H7 (cell line): ENCODE data around the gene DEFB114. TPM values are rescaled to one million over a fixed set of nuclear protein-coding genes. Genes with fewer than 3 reads are reported as not detected.

ENCODE experiments used
- DNase-seq: peaks from one replicate; pipeline ENCODE4 v3.0.0; 2012
- H3K27me3 ChIP-seq: 2 replicates; pipeline ENCODE4 v1.6.0; 2011; ENCODE audit warnings: mild to moderate bottlenecking, low read length; ENCODE audit not compliant: control insufficient read depth, insufficient read depth
- H3K36me3 ChIP-seq: replicated peaks from 2 replicates; pipeline ENCODE4 v1.5.1; 2011; ENCODE audit warnings: low read length; ENCODE audit not compliant: control insufficient read depth, insufficient read depth
- H3K4me3 ChIP-seq: 2 replicates; pipeline ENCODE4 v1.5.1; 2011; ENCODE audit warnings: low read depth, mild to moderate bottlenecking, control low read depth, low read length, moderate library complexity; ENCODE audit not compliant: insufficient read depth
- total RNA-seq: library from RNA; depleted of rRNA; stranded (reverse); fragments of >200 nt; shearing (Covaris generic); gene quantifications from 2 replicates; pipeline ENCODE4 v1.2.3, GENCODE V29; 2014; rRNA removed

Gene DEFB114, protein sequence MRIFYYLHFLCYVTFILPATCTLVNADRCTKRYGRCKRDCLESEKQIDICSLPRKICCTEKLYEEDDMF
- not detected in 2 replicates for total RNA-seq

DNA sequence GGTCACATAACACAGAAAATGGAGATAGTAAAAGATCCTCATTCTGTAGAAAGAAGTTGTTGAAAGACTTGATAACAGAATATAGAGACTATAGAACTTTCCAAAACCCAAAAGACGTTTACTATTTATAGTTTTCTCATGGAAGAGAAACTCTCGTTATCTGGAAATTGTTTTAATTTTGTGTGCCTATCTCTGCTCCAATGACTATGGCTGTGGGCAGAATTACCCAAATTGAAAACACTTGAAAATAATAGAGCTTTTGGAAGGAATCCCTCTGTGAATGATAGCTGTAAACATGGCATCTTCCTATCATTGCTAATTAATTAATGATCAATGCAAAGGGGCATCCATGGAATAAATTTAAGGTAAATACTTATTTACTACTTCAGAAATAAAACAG, at the start of gene DEFB114:
TSS of gene DEFB114 (minus strand) at position 101 of the 400 bp plus-strand sequence. CDS start at position 42, 59 bp downstream.
- Histone ChIP-seq H3K4me3 (no peak within 1 kb of the TSS), H3K27me3 (no peaks in the 10 kb centered on the region), H3K36me3 (no peaks in the 10 kb centered on the region)
- DNase-seq, result no peak

DNA sequence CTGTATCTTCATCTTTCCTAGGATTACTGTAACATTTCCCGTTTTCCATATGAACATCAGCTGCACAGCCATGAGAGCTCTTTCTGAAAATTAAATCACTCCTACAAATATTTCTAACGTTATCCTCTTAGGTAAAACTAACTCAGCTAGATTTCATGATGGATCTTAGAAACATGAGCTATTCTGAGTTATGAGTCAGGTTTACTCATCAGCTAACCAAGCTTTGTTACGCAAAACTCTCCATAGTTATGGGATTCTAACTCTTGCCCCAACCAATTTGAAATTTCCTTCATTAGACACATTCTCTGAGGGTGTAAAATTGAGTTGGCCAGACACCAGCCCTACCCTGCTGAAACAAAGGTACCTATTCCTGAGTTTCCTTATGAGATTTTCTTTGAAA, 43.9 kb upstream of the DEFB114 start:
- no peaks in the 10 kb centered on the region for H3K27me3 ChIP-seq
- no peak overlapping the region for H3K4me3 ChIP-seq
- H3K36me3 ChIP-seq, result no peaks in the 10 kb centered on the region
- DNase-seq, result no peak

DNA sequence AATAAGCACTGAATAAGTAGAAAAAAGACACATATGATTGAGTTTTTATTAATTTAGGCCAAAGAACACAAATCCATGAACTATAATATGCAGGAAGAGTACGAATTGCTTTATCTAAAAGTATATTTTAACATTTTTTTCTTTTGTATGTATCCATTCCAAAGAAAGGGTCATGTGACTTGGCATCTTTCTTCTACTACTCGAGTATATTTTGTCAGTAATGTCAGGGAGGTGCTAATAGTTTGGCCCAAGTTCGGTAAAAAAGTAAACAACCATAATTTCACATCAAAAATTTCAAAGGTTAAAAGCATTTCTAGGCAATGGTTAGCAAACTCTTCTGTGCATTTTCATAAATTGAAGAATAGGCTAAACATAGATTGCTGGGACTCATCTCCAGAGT, 39.2 kb upstream of the DEFB114 start:
- H3K36me3 ChIP-seq, result no peaks in the 10 kb centered on the region
- H3K4me3 ChIP-seq, result no peak overlapping the region
- DNase-seq, result no peak
- H3K27me3 ChIP-seq, result no peaks in the 10 kb centered on the region

DNA sequence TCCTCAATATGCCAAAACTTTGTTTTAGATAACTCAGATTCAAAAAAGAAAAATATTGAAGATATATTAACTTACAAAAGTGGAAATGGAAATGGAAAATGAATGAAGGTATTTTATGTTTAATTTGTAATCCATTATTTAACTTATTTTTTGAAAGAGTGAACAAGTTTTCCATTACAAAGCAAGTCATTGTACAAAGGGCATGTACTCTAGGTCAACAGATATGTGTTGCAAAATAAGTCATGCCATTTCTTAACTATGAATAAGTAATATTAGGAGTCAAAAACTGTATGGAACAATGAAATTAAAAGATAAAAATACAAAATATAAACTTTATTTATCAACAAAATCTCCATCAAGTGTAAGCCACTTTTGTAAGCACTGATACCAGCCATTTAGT, 31.3 kb upstream of the DEFB114 start:
- DNase-seq, result no peak
- Histone ChIP-seq H3K4me3 (no peak overlapping the region), H3K36me3 (no peaks in the 10 kb centered on the region), H3K27me3 (no peaks in the 10 kb centered on the region)

DNA sequence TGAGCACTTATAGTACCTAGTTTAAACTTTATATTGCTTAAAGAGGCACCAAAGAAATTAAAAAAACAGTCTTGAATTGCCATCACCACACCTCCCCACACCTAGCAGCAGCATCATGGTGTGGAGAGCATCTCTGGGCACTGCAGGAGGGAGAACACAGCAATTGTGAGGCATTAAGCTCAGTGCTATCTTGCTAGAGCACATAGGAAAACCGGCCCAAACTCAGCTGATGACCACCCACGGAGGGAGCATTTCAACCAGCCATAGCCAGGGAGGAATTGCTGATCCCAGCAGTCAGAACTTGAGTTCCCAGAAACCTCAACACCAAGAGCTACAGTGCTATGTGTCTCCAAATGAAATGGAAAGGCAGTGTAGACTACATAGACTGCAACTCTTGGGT, 24.9 kb upstream of the DEFB114 start:
- DNase-seq, result no peak
- no peaks in the 10 kb centered on the region for H3K27me3 ChIP-seq
- H3K4me3 ChIP-seq, result no peak overlapping the region
- no peaks in the 10 kb centered on the region for H3K36me3 ChIP-seq

DNA sequence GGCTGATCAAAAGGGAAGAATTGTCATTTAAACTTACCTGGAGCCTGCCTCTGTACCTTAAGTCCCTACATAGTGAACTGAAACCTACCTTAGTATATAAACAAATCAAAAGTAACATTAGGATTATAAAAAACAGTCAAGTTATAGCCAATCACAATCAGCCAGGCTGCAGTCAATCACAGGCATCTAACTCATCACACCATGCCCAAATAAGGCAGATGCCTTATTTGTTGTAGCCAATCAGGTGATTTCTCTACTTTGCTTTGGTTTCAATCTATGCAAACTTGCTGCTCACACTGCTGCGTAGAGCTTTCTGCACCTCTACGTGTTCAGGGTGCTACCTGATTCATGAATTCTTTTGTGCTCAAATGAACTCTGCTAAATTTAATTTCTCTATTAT, 23.8 kb upstream of the DEFB114 start:
- Histone ChIP-seq H3K27me3 (no peaks in the 10 kb centered on the region), H3K4me3 (no peak overlapping the region), H3K36me3 (no peaks in the 10 kb centered on the region)
- no peak for DNase-seq

DNA sequence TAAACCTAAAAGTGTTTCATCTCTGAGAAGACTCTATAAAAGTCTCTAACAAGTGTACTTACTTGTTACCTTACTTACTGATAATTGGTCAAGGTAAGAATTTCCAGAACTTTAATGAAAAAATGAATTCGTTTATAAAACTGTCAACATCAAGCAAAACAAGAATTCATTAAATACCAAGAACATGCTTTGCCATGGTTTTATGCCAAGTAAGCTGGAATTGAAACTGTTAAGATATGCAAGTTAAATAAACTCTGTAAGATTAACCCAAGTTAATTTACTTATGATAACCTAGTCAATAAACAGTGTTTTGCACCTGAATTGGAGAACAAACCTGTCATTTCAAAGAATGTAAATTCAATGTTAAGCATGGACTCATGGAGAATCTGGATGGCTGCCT, 22.6 kb upstream of the DEFB114 start:
- no peak overlapping the region for H3K4me3 ChIP-seq
- no peaks in the 10 kb centered on the region for H3K36me3 ChIP-seq
- no peak for DNase-seq
- no peaks in the 10 kb centered on the region for H3K27me3 ChIP-seq

DNA sequence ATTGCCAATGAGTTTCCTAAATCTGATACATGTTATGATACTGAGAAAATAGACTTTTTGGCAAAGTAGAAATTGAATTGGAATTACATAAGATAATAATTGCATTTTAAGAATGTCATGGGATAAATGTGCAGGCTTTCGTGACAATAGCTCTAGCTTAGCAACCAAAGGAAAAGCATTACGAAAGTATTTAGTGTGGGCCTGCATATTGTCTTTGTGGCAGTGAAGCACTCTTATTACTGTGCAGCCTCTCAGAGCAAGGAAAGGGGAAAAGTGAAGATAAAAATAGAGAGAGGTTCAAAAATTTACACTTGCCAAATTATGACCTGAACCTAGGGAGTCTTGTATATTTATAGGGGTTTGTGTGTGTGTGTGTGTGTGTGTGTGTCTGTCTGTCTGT, 18.1 kb upstream of the DEFB114 start:
- no peaks in the 10 kb centered on the region for H3K27me3 ChIP-seq
- no peak overlapping the region for H3K4me3 ChIP-seq
- DNase-seq, result no peak
- H3K36me3 ChIP-seq, result no peaks in the 10 kb centered on the region

DNA sequence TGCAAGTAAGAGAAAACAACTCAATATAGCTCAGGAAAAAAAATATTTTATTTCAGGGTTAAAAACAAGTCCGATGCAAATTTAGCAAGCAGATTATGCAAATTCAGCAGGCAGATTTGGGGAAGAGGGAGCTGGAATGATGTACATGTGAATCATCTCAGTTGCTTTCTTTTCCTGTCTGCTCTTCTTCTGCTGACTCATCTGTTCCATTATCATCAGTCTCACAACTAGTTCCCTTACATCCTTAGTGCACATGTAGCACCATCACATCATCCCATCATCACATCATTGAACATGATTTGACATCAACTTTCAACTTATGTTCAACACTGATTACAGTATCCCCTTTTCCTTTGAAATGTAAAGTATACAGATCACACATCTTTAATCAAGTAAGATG, 16.9 kb upstream of the DEFB114 start:
- no peak for DNase-seq
- Histone ChIP-seq H3K36me3 (no peaks in the 10 kb centered on the region), H3K27me3 (no peaks in the 10 kb centered on the region), H3K4me3 (no peak overlapping the region)

DNA sequence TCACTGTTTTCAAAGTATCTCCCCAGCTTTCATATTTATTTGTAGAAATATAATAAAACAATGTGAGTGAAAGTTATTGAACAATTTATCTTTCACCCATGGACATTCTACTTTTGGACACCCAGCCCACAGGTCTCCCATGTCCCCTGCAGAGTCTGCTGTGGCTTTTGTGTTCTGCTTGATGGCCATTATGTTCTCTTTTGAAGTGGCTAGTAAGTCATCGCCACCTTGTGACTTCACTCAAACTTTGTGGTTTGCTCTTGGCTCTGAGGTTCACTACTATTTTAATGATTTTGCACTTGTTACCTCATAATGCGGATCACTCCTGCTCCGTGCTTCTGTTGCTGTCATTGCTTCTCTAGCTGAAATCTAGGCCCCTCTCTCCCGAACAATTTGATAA, 15.6 kb upstream of the DEFB114 start:
- Histone ChIP-seq H3K36me3 (no peaks in the 10 kb centered on the region), H3K27me3 (no peaks in the 10 kb centered on the region), H3K4me3 (no peak overlapping the region)
- DNase-seq, result no peak

DNA sequence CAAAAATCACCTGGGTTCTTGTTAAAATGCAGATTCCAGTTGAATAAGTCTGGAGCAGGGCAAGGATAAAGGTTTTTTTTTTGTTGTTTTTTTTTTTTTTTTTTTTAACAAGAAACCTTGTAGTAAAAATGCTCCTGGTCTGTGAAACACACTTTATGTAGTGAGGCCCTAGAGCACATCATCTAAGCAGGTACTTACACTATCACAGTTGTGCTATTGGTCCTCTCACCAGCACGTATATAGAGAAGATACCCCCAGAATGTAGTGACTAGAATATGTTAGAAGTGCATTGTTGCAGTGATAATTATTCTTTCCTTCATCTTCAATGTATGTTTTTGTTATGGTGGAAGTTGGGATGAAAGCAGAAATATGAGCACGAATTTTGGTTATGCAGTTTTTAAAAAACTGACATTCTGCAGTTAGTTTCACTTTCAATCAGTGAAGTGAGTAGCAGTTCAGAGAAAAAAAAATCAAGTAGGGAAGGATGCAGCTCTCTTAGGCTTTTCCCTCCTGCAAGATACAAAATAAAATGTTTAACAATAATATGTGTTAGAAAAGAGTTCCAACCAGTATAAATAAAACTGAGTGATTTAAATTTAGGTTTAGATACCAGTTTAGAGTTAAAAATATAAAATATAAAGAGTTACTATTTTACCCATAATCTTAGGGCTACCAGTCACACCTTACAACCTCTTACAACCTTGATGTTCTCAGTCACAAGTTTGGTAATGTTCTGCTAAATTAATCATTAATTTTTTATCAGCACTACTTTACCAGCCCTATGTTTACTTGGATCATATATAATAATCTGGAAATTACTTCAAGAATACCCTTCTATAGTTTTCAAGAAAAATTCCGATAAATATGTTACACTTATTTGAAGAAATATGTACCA, 14.6 kb upstream of the DEFB114 start:
- DNase-seq, result no peak
- Histone ChIP-seq H3K36me3 (no peaks in the 10 kb centered on the region), H3K4me3 (no peak overlapping the region), H3K27me3 (no peaks in the 10 kb centered on the region)

DNA sequence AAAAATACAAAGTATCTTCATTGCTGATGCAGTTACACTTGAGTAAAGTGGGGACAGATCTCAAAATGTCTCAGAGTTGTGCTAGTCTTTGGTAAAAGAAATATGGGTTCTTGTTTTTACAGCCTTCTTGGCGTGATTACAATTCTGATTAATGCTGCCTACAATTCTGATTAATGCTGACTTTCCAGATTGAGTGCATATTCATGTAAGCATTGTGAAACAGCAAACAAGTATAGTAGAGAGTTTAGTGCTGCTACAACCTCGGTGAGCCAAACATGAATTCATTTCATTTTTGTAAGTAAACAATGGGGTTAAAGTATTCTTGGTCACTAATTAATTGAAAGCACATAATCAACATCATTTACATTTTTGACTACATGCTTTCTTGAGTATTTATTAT, 5.6 kb upstream of the DEFB114 start, which contains the start of gene DEFB113:
TSS of gene DEFB113 (minus strand) at position 21 of the 400 bp plus-strand sequence. CDS start at position 21, 0 bp downstream.
- DNase-seq, result no peak
- Histone ChIP-seq H3K4me3 (no peak within 1 kb of the TSS), H3K36me3 (no peaks in the 10 kb centered on the region), H3K27me3 (no peaks in the 10 kb centered on the region)

DNA sequence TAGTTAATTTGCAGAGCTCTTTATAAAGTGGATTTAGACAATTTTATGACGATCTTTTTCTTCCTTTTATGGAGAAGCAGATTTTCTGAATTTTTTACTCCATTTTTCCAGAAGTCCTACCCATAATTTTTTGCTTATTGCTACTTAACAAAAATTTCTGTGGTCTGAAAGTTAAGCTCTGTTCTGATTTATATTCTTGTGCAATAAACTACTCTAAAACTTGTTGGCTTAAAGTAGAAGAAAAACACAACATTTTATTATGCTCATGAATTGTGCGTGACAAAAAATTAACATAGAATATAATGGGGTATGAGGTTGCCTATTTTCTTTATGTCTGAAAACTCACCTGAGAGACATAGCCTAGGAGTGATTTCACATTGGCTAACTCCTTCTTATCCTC, 2.9 kb upstream of the DEFB114 start:
- Histone ChIP-seq H3K36me3 (no peaks in the 10 kb centered on the region), H3K4me3 (no peak overlapping the region), H3K27me3 (no peaks in the 10 kb centered on the region)
- no peak for DNase-seq

DNA sequence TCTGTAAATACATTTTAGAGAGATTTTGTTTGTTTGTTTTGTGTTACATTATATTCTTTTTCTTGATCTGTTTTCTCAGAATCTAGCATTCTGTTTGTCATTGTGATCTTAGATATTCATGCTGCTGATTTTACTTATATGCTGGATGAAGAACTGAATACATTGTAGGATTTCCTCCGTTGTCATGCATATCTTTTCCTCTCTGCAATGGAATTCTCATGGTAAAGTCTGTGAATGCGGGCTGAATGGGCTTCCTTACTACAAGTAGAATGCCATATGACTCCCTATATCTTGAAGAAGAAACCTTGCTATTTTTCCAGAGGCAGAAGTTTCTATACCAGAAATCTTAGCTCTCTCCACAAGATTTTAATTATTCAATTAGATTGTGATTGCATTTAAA, 2.4 kb upstream of the DEFB114 start:
- Histone ChIP-seq H3K36me3 (no peaks in the 10 kb centered on the region), H3K4me3 (no peak overlapping the region), H3K27me3 (no peaks in the 10 kb centered on the region)
- DNase-seq, result no peak

DNA sequence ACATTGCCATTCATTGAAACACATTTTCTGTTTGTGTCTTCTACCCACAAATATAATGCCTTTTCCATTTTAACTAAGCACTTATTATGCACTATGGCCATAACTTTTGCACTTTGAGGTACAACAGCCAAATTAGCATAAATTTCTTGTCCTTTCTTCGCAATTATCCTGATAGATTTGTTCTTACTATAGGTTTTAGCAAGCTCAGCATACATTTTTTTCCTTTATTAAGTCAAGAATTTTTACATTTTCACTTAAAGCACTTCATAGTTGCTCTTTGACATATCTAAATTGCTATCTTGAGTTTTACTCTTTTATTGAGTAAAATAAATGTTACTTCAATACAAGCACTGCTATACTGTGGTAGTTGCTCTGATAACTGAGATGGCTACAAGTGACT, 5.8 kb downstream of the DEFB114 start:
- no peaks in the 10 kb centered on the region for H3K36me3 ChIP-seq
- H3K4me3 ChIP-seq, result no peak overlapping the region
- H3K27me3 ChIP-seq, result no peaks in the 10 kb centered on the region
- no peak for DNase-seq
